ENCODE measurements around the gene KCNC1. TPM values are rescaled to one million over a fixed set of nuclear protein-coding genes. Genes with fewer than 3 reads are reported as not detected.

KCNC1 gene
- total RNA-seq, 1 experiment from 2014 or later, result 0.23 TPM

DNA sequence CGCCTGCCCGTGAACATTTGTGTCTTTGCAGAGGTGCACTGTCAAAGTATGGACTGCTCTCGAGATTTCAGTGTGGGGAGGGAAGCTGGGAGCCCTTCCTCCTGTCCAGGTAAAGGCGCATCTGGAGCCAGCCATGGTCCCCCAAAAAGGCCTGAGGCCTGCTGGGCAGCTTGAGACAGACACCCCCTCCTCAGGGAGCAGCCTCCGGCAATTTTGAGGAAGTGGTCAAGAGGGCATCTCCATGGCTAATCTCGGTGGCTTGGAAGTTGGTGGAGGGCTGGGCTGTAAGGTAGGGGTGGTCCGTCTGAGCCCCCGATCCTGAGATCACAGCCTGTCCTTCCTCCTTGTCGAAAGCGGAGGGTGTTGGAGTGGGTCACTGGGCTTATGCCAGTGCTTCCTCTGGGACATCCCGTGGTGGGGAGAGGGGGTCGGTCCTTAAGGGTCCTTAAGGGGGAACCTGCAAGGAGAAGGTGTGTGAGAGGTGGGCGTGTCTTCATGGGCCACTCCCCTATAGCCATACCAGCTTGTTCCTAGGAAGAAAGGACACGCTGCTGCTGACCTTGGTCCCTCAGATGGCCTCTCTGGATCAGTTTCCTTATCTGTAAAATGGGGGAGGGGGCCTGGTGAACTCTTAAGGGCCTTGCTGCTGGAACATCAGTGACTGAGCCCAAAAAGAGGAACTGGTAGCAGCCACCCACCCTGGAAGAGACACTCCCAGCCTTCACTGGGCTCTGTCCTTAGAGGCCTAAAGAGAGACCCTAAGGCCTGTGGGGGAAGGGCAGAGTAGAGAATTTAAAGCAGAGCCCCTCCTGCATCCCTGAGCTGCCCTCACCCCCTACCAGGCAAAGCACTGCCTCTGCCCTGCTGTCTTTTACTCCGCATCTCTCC lies 2.6 kb downstream of the KCNC1 start:
- no peak for DNase-seq (ENCODE audit: low read depth)

- DNase-seq (ENCODE audit: low read depth), result no peak
Observed at GRCh38 chr11:17738151-17738973, 3.8 kb downstream of the KCNC1 start.

DNA sequence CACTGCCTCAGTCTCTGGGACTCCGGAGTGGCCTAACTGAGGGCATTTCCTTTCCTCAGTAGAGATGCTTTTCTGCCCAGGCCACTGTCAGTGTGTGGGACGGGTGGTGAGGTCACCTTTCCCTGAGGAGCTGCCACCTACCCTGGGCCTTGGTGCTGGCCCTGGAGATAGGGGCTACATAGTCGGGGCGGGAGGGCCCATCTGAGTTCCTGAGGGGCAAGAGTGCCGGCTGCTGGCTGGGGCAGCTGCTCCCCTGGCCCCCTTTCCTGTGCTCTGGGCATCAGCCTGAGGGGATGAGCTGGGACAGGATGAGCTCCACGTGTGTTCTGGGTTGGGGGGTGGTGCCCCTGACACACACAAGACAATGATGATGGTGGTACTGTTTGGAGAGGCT lies 5.4 kb downstream of the KCNC1 start:
- DNase-seq (ENCODE audit: low read depth), result no peak

DNA sequence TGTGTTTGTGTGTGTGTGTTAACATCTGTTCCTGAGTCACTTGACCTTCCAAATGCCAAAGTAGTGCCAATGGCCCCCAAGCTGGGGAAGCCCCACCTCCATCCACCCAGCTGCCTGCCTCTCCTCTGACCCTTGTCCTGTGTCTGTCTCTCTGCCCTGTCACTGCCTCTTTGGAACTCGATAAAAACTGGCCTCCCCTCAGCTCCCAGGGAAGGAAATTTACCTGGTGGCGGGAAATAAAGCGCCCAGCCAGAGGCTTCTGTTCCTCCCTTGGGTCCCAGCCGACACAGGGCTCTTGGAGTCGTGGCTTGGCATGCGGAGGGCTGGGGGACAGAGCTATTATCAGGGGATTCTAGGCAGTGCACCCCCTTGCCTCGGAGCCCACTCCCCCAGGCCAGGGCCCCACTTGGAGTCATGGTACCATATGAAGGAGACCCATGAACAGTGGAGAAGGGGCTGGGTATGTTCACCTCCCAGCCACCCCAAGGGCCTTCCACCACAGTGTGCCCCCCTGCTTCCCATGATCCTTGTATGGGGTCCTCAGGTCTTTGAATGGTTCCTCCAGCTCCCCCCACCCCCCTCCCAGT lies 6.2 kb downstream of the KCNC1 start:
- DNase-seq (ENCODE audit: low read depth), result no peak

- DNase-seq (ENCODE audit: low read depth), result no peak
Observed at GRCh38 chr11:17741487-17741886, 6.9 kb downstream of the KCNC1 start.

DNA sequence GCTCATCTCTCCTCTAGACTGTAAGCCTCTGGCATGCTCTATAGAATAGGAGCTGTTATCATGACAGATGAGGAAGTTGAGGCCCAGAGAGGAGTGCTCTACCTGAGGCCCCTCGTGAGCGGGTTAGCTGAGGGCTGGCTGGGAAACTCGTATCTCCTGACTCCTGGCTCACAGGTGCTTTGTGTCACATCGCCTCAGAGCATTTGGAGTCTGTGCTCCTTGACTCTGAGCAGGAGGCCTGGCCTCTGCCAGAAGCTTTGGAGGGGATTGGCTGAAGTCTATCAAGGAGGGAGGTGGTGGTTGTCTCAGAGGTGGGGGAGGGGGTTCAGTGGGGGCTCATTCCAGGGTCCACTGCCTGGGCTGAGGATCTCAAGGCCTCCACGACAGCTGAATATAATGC lies 7.4 kb downstream of the KCNC1 start:
- DNase-seq (ENCODE audit: low read depth), result no peak

- no peak for DNase-seq (ENCODE audit: low read depth)
Observed at GRCh38 chr11:17743026-17743807, 8.6 kb downstream of the KCNC1 start.

DNA sequence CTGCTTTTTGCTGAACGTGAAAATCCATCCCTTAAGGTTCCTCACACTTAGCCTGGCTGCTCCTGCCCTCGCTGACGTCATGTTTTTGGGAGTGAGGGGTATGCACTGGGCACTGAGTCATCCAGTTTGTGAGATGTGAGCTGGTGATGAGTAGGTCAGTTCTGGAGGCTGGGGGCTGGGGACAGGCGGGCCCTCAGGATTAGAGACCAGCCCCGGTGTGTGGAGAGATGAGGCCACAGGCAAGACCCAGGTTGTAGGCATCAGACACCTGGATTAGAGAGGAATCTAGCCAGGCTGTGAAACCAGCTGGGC lies 9.2 kb downstream of the KCNC1 start:
- peak; percentile 81 for DNase-seq (ENCODE audit: low read depth)

GRCh38 chr11:17744151-17744940 lies 9.8 kb downstream of the KCNC1 start:
- DNase-seq (ENCODE audit: low read depth), result peak; percentile 57

- DNase-seq (ENCODE audit: low read depth), result no peak
Observed at GRCh38 chr11:17745023-17745772, 10.6 kb downstream of the KCNC1 start.

- no peak for DNase-seq (ENCODE audit: low read depth)
Observed at GRCh38 chr11:17746096-17746495, 11.5 kb downstream of the KCNC1 start.

GRCh38 chr11:17747131-17747955 lies 12.8 kb downstream of the KCNC1 start:
- peak; percentile 42 for DNase-seq (ENCODE audit: low read depth)

GRCh38 chr11:17748044-17748443 lies 13.5 kb downstream of the KCNC1 start:
- DNase-seq (ENCODE audit: low read depth), result no peak

DNA sequence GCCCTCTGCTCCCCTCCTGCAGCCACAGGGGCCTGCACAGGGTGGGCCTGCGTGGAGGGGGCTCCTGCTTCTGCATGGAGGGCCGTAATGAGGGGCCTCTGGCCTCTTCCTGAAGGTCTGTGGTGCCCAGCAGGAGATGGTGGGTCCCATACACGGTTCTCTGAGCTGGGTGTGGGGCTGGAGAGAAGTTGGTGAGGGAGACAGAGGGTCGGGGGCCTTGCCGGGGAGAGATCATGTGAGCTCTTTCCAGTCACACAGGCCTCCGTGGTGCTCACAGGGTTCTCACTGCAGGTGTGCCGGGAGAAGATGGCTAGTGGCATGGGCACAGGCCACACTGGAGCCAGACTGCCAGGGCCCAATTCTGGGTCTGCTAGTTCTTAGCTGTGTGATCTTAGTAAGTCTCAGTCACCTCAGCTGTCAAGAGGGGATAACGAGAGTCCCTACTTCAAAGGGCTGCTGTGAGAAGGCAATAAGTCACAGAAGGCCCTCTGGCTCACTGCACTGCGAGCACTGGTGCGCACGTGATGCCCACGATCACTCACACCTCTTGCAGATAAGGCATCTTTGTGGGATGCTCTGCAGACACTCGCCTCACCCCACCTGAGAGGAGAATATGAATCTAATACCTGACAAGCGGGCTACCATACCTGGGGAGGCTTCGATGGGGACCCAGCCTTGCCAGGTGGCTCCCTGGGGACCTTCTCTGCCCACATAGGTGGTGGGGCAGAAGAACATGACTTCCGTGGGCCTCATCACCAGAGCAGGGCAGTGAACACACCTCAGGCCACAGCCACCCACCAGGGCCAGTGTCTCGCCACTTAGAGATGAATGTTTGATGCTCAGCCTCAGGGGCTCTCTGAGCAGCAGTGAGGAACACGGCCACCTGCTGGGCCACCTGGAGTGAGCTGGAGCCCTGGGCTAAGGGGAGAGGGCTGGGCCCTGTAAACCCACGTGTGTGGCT lies 14.5 kb downstream of the KCNC1 start:
- no peak for DNase-seq (ENCODE audit: low read depth)

DNA sequence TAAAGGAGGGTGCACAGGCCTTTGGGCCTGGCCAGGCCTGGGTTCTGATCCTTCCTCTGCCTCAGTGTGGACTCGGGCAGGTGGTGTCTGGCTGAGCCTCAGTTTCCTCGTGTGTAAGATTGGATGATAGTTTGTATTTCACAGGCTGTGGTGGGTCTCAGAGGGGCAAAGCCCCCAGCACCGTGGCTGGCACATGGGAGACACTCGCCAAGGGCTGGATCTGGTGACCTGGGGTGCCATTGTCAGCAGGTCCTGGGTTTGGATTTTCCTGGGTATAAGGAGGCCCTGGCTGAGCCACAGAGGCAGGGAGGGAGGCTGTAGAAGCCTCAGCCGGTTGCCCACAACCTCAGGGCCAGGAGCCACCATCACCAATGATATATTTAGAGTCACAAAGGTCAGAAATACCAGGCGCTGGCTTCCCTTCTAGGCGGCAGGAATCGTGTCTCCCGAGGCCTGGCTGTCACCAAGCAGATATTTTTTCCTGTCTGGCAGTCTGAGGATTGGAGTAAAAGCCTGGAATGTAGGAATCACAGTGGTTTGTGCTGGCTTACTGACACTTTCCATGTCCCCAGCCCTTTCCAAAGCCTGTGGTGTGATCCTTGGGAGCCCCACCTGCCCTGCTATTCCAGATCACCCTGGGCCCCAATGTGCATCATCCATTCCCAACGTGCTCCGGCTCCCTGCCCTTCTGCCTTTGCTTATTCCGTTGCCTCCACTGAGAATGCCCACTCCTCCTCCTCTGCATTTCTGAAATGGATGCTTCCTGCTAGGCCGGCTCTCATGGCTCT lies 15.6 kb downstream of the KCNC1 start:
- DNase-seq (ENCODE audit: low read depth), result no peak

- DNase-seq (ENCODE audit: low read depth), result no peak
Observed at GRCh38 chr11:17750801-17751165, 16.2 kb downstream of the KCNC1 start.

- DNase-seq (ENCODE audit: low read depth), result no peak
Observed at GRCh38 chr11:17751558-17751957, 17.0 kb downstream of the KCNC1 start.

Data from Daoy (cell line).